H9 (cell line): ENCODE results near the gene TMEM51. TPM values are rescaled to one million over a fixed set of nuclear protein-coding genes. Genes with fewer than 3 reads are reported as not detected.

Experiments used
- DNase-seq: peaks from one replicate; pipeline ENCODE4 v3.0.0-alpha.2; 2017
- H2AFZ ChIP-seq: one replicate; pipeline ENCODE4 v1.6.1; 2013; ENCODE audit warnings: mild to moderate bottlenecking, low read length, control low read depth, moderate library complexity
- H2AK5ac ChIP-seq: 2 replicates; pipeline ENCODE4 v1.6.1; 2013; ENCODE audit warnings: low read length, control low read depth, mixed read lengths; ENCODE audit not compliant: insufficient read length
- H2BK120ac ChIP-seq: one replicate; pipeline ENCODE4 v1.6.1; 2013; ENCODE audit warnings: low read depth, mild to moderate bottlenecking, low read length, control low read depth, inconsistent platforms; ENCODE audit not compliant: poor library complexity, severe bottlenecking
- H2BK12ac ChIP-seq: 2 replicates; pipeline ENCODE4 v1.6.1; 2013; ENCODE audit warnings: low read length, control low read depth, mixed read lengths, low read depth; ENCODE audit not compliant: insufficient read length
- H2BK15ac ChIP-seq: 2 replicates; pipeline ENCODE4 v1.6.1; 2013; ENCODE audit warnings: low read depth, low read length, control low read depth
- H2BK20ac ChIP-seq: one replicate; pipeline ENCODE4 v1.6.1; 2013; ENCODE audit warnings: low read depth, mild to moderate bottlenecking, low read length, control low read depth, inconsistent platforms; ENCODE audit not compliant: poor library complexity, severe bottlenecking
- H2BK5ac ChIP-seq: 2 replicates; pipeline ENCODE4 v1.6.1; 2013; ENCODE audit warnings: low read length, control low read depth, mixed read lengths; ENCODE audit not compliant: insufficient read length
- H3K14ac ChIP-seq: 2 replicates; pipeline ENCODE4 v1.6.1; 2013; ENCODE audit warnings: low read length, control low read depth; ENCODE audit not compliant: insufficient read depth
- H3K18ac ChIP-seq: 2 replicates; pipeline ENCODE4 v1.6.1; 2013; ENCODE audit warnings: low read depth, mild to moderate bottlenecking, mixed read lengths, low read length, control low read depth; ENCODE audit not compliant: insufficient read length
- H3K23ac ChIP-seq: 2 replicates; pipeline ENCODE4 v1.6.1; 2013; ENCODE audit warnings: low read length, control low read depth, mixed read lengths, low read depth; ENCODE audit not compliant: insufficient read length
- H3K23me2 ChIP-seq: 2 replicates; pipeline ENCODE4 v1.6.1; 2013; ENCODE audit warnings: low read depth, mild to moderate bottlenecking, mixed read lengths, low read length, control low read depth; ENCODE audit not compliant: insufficient read length, poor library complexity, severe bottlenecking
- H3K27ac ChIP-seq: 2 replicates; pipeline ENCODE4 v1.5.1; 2013; ENCODE audit warnings: low read length, control low read depth, mixed read lengths, low read depth; ENCODE audit not compliant: insufficient read length
- H3K27me3 ChIP-seq: 2 replicates; pipeline ENCODE4 v1.6.1; 2013; ENCODE audit warnings: low read length, control low read depth, inconsistent platforms; ENCODE audit not compliant: insufficient read depth
- H3K4ac ChIP-seq: 2 replicates; pipeline ENCODE4 v1.6.1; 2013; ENCODE audit warnings: low read depth, mild to moderate bottlenecking, control low read depth, inconsistent platforms, low read length, moderate library complexity
- H3K4me1 ChIP-seq: 2 replicates; pipeline ENCODE4 v1.6.1; 2013; ENCODE audit warnings: low read length, control low read depth, inconsistent platforms; ENCODE audit not compliant: insufficient read depth
- H3K4me2 ChIP-seq: 2 replicates; pipeline ENCODE4 v1.6.1; 2013; ENCODE audit warnings: low read length, control low read depth, mixed read lengths; ENCODE audit not compliant: insufficient read length, insufficient read depth
- H3K56ac ChIP-seq: 2 replicates; pipeline ENCODE4 v1.6.1; 2013; ENCODE audit warnings: low read depth, mild to moderate bottlenecking, mixed read lengths, low read length, control low read depth; ENCODE audit not compliant: insufficient read length
- H3K79me1 ChIP-seq: 2 replicates; pipeline ENCODE4 v1.6.1; 2013; ENCODE audit warnings: low read depth, mild to moderate bottlenecking, moderate library complexity, low read length, control low read depth, inconsistent platforms; ENCODE audit not compliant: insufficient read depth, poor library complexity, severe bottlenecking
- H3K79me2 ChIP-seq: 2 replicates; pipeline ENCODE4 v1.6.1; 2013; ENCODE audit warnings: low read length, control low read depth, inconsistent platforms; ENCODE audit not compliant: insufficient read depth
- H3K9ac ChIP-seq: 2 replicates; pipeline ENCODE4 v1.6.1; 2013; ENCODE audit warnings: low read length, control low read depth, mixed read lengths; ENCODE audit not compliant: insufficient read length; ENCODE audit errors: extremely low read depth
- H3K9me3 ChIP-seq: one replicate; pipeline ENCODE4 v1.6.1; 2013; ENCODE audit warnings: low read depth, low read length, inconsistent platforms; ENCODE audit not compliant: control insufficient read depth
- H3T11ph ChIP-seq: one replicate; pipeline ENCODE4 v1.6.1; 2013; ENCODE audit warnings: mild to moderate bottlenecking, low read length, control low read depth, inconsistent platforms
- H4K20me1 ChIP-seq: one replicate; pipeline ENCODE4 v1.6.1; 2013; ENCODE audit not compliant: control insufficient read depth, insufficient read length, insufficient read depth
- H4K5ac ChIP-seq: 2 replicates; pipeline ENCODE4 v1.6.1; 2013; ENCODE audit warnings: low read depth, mild to moderate bottlenecking, mixed read lengths, low read length, control low read depth; ENCODE audit not compliant: insufficient read length
- H4K8ac ChIP-seq: replicated peaks from 2 replicates; pipeline ENCODE4 v1.6.1; 2013; ENCODE audit warnings: low read length, control low read depth, mixed read lengths, low read depth; ENCODE audit not compliant: insufficient read length
- H4K91ac ChIP-seq: 2 replicates; pipeline ENCODE4 v1.6.1; 2013; ENCODE audit warnings: low read depth, mild to moderate bottlenecking, moderate library complexity, mixed read lengths, low read length, control low read depth; ENCODE audit not compliant: insufficient read length
- H3K27ac Mint-ChIP-seq, 3 experiments: 2 replicates in 2 of 3; 3 replicates in 1 of 3; pipeline ENCODE4 v1.8.0; 2020 to 2021; ENCODE audit warnings: mixed read lengths in 3 of 3, mild to moderate bottlenecking in 1 of 3, moderate library complexity in 1 of 3
- H3K27me3 Mint-ChIP-seq: 2 replicates; pipeline ENCODE4 v1.8.0; 2021; ENCODE audit warnings: low read depth, mild to moderate bottlenecking, moderate library complexity, mixed read lengths
- H3K36me3 Mint-ChIP-seq, 3 experiments: 2 replicates in 2 of 3; 3 replicates in 1 of 3; pipeline ENCODE4 v1.8.0; 2020 to 2021; ENCODE audit warnings: low read depth in 3 of 3, mixed read lengths in 3 of 3; ENCODE audit not compliant: insufficient read depth in 1 of 3
- H3K4me1 Mint-ChIP-seq, 2 experiments: 2 replicates each; pipeline ENCODE4 v1.8.0; 2020; ENCODE audit warnings: mixed read lengths in 2 of 2
- H3K4me3 Mint-ChIP-seq, 2 experiments: 2 replicates in 1 of 2; 3 replicates in 1 of 2; pipeline ENCODE4 v1.8.0; 2020 to 2021; ENCODE audit warnings: mild to moderate bottlenecking in 2 of 2, mixed read lengths in 2 of 2, moderate library complexity in 1 of 2
- H3K9me3 Mint-ChIP-seq, 2 experiments: 2 replicates in 1 of 2; 3 replicates in 1 of 2; pipeline ENCODE4 v1.8.0; 2020; ENCODE audit warnings: mild to moderate bottlenecking in 2 of 2, mixed read lengths in 2 of 2, moderate library complexity in 1 of 2
- WGBS: extraction: QIAGEN DNeasy Blood & Tissue Kit; methylation state at CpG from one replicate; pipeline ENCODE4 v1.1.7; 2013; ENCODE audit warnings: missing lambda C conversion rate, low lambda C conversion rate, mixed read lengths; ENCODE audit not compliant: insufficient read length; ENCODE audit errors: extremely low coverage; 5-methylcytosine and 5-hydroxymethylcytosine counted together
- total RNA-seq: library from RNA; stranded (reverse); gene quantifications from 2 replicates; pipeline ENCODE4 v1.2.1, GENCODE V29; 2021
- TF ChIP-seq, protein P1 (sequence below): fragments of 200-600 bp; sonication (generic); conservative IDR thresholded peaks from 3 replicates; pipeline ENCODE4 v1.8.0; 2021; ENCODE audit warnings: antibody characterized with exemption, mild to moderate bottlenecking

TMEM51 gene
- total RNA-seq, 1 experiment from 2014 or later, result 4.6 TPM

GRCh38 chr1:15151871-15152270, 1.7 kb upstream of the TMEM51 start:
- H2AK5ac ChIP-seq, result no peak overlapping the region
- H3K27ac Mint-ChIP-seq, result no peak overlapping the region
- peak overlapping the region; percentile 74 for H3K4me2 ChIP-seq
- no peak overlapping the region for H3K9ac ChIP-seq
- H4K8ac ChIP-seq, result no peak overlapping the region
- H2BK12ac ChIP-seq, result no peak overlapping the region
- H3K23ac ChIP-seq, result no peak overlapping the region
- H4K20me1 ChIP-seq, result no peaks in the 10 kb centered on the region
- H3K79me2 ChIP-seq, result no peaks in the 10 kb centered on the region
- no peak overlapping the region for H2AFZ ChIP-seq
- no peak overlapping the region for H2BK5ac ChIP-seq
- peaks cover 0 to 4% (median 3%) of the 10 kb centered on the region in 3 experiments; a peak in 2 of 7 replicates for H3K36me3 Mint-ChIP-seq
- no peak overlapping the region for H3T11ph ChIP-seq
- no peaks in the 10 kb centered on the region for H3K9me3 ChIP-seq
- no peak overlapping the region for H4K5ac ChIP-seq
- no peak overlapping the region for H2BK20ac ChIP-seq
- peaks cover 21% of the 10 kb centered on the region for H3K23me2 ChIP-seq
- WGBS, result no CpG with 5 or more reads among the region's 3 CpGs
- TF ChIP-seq, protein P1, sequence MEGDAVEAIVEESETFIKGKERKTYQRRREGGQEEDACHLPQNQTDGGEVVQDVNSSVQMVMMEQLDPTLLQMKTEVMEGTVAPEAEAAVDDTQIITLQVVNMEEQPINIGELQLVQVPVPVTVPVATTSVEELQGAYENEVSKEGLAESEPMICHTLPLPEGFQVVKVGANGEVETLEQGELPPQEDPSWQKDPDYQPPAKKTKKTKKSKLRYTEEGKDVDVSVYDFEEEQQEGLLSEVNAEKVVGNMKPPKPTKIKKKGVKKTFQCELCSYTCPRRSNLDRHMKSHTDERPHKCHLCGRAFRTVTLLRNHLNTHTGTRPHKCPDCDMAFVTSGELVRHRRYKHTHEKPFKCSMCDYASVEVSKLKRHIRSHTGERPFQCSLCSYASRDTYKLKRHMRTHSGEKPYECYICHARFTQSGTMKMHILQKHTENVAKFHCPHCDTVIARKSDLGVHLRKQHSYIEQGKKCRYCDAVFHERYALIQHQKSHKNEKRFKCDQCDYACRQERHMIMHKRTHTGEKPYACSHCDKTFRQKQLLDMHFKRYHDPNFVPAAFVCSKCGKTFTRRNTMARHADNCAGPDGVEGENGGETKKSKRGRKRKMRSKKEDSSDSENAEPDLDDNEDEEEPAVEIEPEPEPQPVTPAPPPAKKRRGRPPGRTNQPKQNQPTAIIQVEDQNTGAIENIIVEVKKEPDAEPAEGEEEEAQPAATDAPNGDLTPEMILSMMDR, result no peak
- H4K91ac ChIP-seq, result no peak overlapping the region
- H3K9me3 Mint-ChIP-seq, result peaks cover 0 to 5% of the 10 kb centered on the region in 2 experiments; a peak in 2 of 5 replicates
- H3K4ac ChIP-seq, result no peak overlapping the region
- no peak overlapping the region for H2BK120ac ChIP-seq
- H3K27ac ChIP-seq, result no peak overlapping the region
- H3K14ac ChIP-seq, result no peak overlapping the region
- peaks cover 27 to 31% of the 10 kb centered on the region in 2 experiments for H3K4me1 Mint-ChIP-seq
- H3K27me3 ChIP-seq, result no peaks in the 10 kb centered on the region; the same call in 1 of the 2 replicates
- peak overlapping the region; percentile 81 to 95; a peak in 4 of 5 replicates for H3K4me3 Mint-ChIP-seq
- no peak for DNase-seq
- H3K27me3 Mint-ChIP-seq, result peaks cover 58% of the 10 kb centered on the region
- no peak overlapping the region for H2BK15ac ChIP-seq
- H3K56ac ChIP-seq, result no peak overlapping the region
- no peaks in the 10 kb centered on the region for H3K79me1 ChIP-seq
- no peak overlapping the region for H3K18ac ChIP-seq
- no peaks in the 10 kb centered on the region for H3K4me1 ChIP-seq
